Heart right ventricle (tissue), 16 donors: Measurements from ENCODE around the gene MVD. TPM values are rescaled to one million over a fixed set of nuclear protein-coding genes. Genes with fewer than 3 reads are reported as not detected.

ENCODE experiments used
- ATAC-seq, 8 donors: fragments of 200-7000 bp; cut with Tn5 transposase; one replicate each; pipeline ENCODE4 v1.9.1; 2020; ENCODE audit warnings: mild to moderate bottlenecking in 8 of 8, moderate library complexity in 8 of 8, moderate number of reproducible peaks in 1 of 8
- DNase-seq, 2 donors: peaks; one replicate each; pipeline ENCODE4 v3.0.0-alpha.2; 2020
- H3K27ac ChIP-seq, 10 donors: fragments of 200-600 bp; sonication (generic) in 2 of 10; one replicate each; pipeline versions ENCODE4 v1.5.0 to v1.8.0; 2020 to 2022; ENCODE audit warnings: mild to moderate bottlenecking in 3 of 10
- H3K27me3 ChIP-seq, 7 donors: fragments of 200-600 bp; one replicate each; pipeline ENCODE4 v1.8.0; 2021 to 2022; ENCODE audit warnings: mild to moderate bottlenecking in 2 of 7
- H3K36me3 ChIP-seq, 9 donors: fragments of 200-600 bp; sonication (generic) in 1 of 9; one replicate each; pipeline versions ENCODE4 v1.5.0 to v1.8.0; 2020 to 2022; ENCODE audit warnings: mild to moderate bottlenecking in 2 of 9
- H3K4me1 ChIP-seq, 9 donors: fragments of 200-600 bp; sonication (generic) in 1 of 9; one replicate each; pipeline versions ENCODE4 v1.5.0 to v1.8.0; 2020 to 2022; ENCODE audit warnings: mild to moderate bottlenecking in 4 of 9
- H3K4me3 ChIP-seq, 10 donors: fragments of 200-600 bp; sonication (generic) in 2 of 10; one replicate each; pipeline versions ENCODE4 v1.5.0 to v1.8.0; 2020 to 2022; ENCODE audit warnings: mild to moderate bottlenecking in 7 of 10, moderate library complexity in 2 of 10
- H3K9me3 ChIP-seq, 11 donors: fragments of 200-600 bp in 10 of 11; sonication (generic) in 2 of 11; one replicate each; pipeline versions ENCODE4 v1.5.0 to v1.8.0; 2013 to 2022; ENCODE audit warnings: mild to moderate bottlenecking in 2 of 11, control low read depth in 1 of 11, moderate library complexity in 1 of 11
- WGBS, 2 donors: extraction: QIAGEN DNeasy Blood & Tissue Kit; methylation state at CpG; one replicate each; pipeline ENCODE4 v1.1.7; 2013; ENCODE audit warnings: inconsistent platforms in 1 of 2; 5-methylcytosine and 5-hydroxymethylcytosine counted together
- intact Hi-C, 10 donors: fragments of 100-400 bp; cut with DNase I; formaldehyde crosslinking; loops; one replicate each; pipeline versions ENCODE4 v1.11.1 to v1.14.2; 2022
- polyA plus RNA-seq, 2 donors: library from polyadenylated mRNA; stranded (reverse); fragments of 200-250 nt; gene quantifications; one replicate each; pipeline ENCODE4 v1.2.3, GENCODE V29; 2013
- total RNA-seq, 10 donors: library from RNA; stranded (reverse); fragmentation: NEBNext Ultra II Directional in 3 of 10; extraction: Animal tissue kit (Norgen Biotek cat#: 25700) in 3 of 10; gene quantifications; one replicate each; pipeline versions ENCODE4 v1.2.1 to v1.2.4, GENCODE V29; 2021 to 2023
- TF ChIP-seq, protein P1 (sequence below), 9 donors: fragments of 200-600 bp; sonication (generic) in 2 of 9; IDR thresholded peaks; one replicate each; pipeline versions ENCODE4 v1.5.0 to v1.8.0; 2021 to 2022; ENCODE audit warnings: antibody characterized with exemption in 9 of 9, mild to moderate bottlenecking in 5 of 9, moderate library complexity in 1 of 9
- donor health status: Arrhythmogenic right ventricular cardiomyopathy.
- donor health status: ischemic (EF 13 %, LVEDD 7.1; RV severe dilation, severe dysfunction).
- donor health status: healthy with polysubstance abuse.
- donor health status: DM: no; HTN: yes; CAD: no.
- donor health status: DM: no; HTN: no; CAD: no.
- donor health status: ischemic (EF 25% LVEDD 6.9; RV normal size, moderate dysfunction).
- donor health status: ischemic (EF 25% LVEDD 5.7; RV mildly dilated, moderate dysfunction).
- donor health status: healthy.
- donor health status: DM: yes; HTN: yes; CAD: no.
- donor health status: Ischemic cardiomyopathy.
- donor health status: ischemic (EF 35%, LVEDD 5.7; RV mildly dilated, moderate dysfunction).
- donor health status: nonischemic (EF 11% LVEDD 7.7; RV severe dilation, severe dysfunction).
- donor health status: DM: yes; HTN: yes; CAD: no.
- donor health status: PGD.
- donor health status: ischemic (EF 29% LVEDD 5.4; RV normal size, mild dysfunction).
- donor health status: nonischemic (EF 23%, LVEDD 6.1; RV moderate dilation, normal function).

The MVD gene
- total and polyA plus RNA-seq, 12 donors, result 15.5 to 36.3 (median 22.2) TPM

DNA sequence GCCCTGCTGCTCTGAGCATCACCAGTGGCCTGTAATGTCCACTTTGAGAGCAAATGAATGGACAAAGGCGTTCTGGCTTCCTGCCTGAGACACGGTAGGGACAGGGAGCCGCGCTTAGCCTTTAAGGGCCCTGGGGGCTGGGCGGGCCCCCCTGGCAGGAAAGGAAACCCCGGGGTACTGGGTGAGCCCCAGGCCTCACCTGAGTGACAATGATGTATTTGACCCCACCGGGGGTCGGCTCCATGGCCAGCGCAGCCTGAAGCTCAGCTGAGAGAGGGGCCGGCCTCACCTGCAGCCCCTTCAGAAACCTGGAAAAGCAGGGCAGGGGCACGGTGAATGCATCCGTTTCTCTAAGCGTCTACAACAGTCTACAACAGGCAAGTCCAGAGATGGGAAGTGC lies 9.8 kb downstream of the MVD start:
- intact Hi-C loops, result no loop called here
- no peaks in the 10 kb centered on the region for H3K9me3 ChIP-seq
- H3K36me3 ChIP-seq, result peaks cover 0 to 54% (median 14%) of the 10 kb centered on the region in 9 donors
- 89 to 93% methylated on average over 13 of the region's 13 CpGs for WGBS, 2 donors
- peaks cover 10 to 42% (median 24%) of the 10 kb centered on the region in 9 donors for H3K4me1 ChIP-seq
- ATAC-seq, result no peak
- no peak overlapping the region for H3K4me3 ChIP-seq
- DNase-seq, result no peak
- TF ChIP-seq, protein P1, sequence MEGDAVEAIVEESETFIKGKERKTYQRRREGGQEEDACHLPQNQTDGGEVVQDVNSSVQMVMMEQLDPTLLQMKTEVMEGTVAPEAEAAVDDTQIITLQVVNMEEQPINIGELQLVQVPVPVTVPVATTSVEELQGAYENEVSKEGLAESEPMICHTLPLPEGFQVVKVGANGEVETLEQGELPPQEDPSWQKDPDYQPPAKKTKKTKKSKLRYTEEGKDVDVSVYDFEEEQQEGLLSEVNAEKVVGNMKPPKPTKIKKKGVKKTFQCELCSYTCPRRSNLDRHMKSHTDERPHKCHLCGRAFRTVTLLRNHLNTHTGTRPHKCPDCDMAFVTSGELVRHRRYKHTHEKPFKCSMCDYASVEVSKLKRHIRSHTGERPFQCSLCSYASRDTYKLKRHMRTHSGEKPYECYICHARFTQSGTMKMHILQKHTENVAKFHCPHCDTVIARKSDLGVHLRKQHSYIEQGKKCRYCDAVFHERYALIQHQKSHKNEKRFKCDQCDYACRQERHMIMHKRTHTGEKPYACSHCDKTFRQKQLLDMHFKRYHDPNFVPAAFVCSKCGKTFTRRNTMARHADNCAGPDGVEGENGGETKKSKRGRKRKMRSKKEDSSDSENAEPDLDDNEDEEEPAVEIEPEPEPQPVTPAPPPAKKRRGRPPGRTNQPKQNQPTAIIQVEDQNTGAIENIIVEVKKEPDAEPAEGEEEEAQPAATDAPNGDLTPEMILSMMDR (IDR thresholded peaks at IDR 0.05), result no peak
- no peak overlapping the region for H3K27ac ChIP-seq
- no peaks in the 10 kb centered on the region for H3K27me3 ChIP-seq

DNA sequence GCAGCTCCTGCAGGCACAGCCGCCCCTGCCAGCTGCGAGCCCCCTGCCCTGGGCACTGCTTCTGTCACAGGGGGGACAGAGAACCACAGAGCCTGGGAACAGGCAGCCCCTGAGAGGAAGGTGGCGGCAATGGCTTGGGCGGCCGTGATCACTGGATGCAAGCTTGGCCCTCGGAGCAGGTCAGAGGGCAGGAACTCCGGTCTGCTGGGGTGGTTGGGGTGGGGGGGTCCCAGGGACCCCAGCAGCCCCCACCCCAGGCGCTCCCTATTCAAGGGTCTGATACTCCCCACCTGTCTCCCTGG lies 10.2 kb downstream of the MVD start:
- Histone ChIP-seq H3K27me3 (no peaks in the 10 kb centered on the region), H3K27ac (no peak overlapping the region), H3K36me3 (peaks cover 0 to 55% (median 14%) of the 10 kb centered on the region in 9 donors), H3K4me3 (no peak overlapping the region), H3K4me1 (peaks cover 10 to 46% (median 24%) of the 10 kb centered on the region in 9 donors), H3K9me3 (no peaks in the 10 kb centered on the region)
- WGBS, 2 donors, result 92 to 95% methylated on average over 8 of the region's 8 CpGs
- ATAC-seq (no peak), DNase-seq (no peak)
- TF ChIP-seq, protein P1 (IDR thresholded peaks at IDR 0.05), result no peak
- intact Hi-C loops, result no loop called here

DNA sequence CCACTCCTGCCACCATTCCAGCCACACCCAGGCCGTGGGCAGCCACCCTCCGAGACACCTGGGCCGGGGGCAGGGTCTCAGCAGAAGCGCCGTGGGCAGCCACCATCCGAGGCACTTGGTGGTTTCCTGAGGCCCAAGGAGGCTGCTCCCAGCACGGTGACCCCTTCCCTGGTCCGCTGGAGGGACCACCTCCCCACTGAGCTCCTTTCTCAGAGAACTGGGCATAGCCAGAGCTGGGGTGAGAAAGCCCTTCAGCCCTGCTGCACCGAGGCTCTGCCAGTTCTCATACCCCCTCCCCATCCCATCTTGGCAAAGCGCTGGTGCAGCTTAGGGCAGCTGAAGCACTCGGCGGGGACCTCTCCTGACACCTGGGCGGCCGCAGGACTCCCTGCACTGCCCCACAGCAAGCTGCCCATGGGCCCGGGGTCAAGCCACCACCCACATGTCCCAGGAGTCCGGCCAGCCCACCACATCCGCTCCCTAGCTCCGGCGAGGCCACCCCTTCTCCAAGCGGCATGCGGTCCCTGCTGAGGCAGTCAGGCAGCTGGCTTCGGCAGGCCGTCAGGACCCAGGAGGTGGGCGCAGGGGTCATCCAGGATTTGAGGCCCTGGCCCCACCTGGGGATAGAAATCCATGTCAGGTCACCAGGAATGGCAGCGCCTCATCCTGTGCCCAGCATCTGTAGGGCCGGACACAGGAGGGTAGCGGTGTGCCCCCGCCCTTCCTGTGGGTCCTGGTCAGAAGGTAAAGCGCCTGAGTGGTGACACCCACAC lies 10.7 kb downstream of the MVD start:
- no peak for ATAC-seq
- peaks cover 0 to 57% (median 14%) of the 10 kb centered on the region in 9 donors for H3K36me3 ChIP-seq
- WGBS, 2 donors, result 87 to 92% methylated on average over 29 of the region's 29 CpGs
- no peak overlapping the region for H3K4me3 ChIP-seq
- H3K27ac ChIP-seq, result peak overlapping the region; percentile 48 to 98 (median 76)
- H3K27me3 ChIP-seq, result no peaks in the 10 kb centered on the region
- TF ChIP-seq, protein P1 (IDR thresholded peaks at IDR 0.05), result no peak
- no peaks in the 10 kb centered on the region for H3K9me3 ChIP-seq
- intact Hi-C loops, result no loop called here
- DNase-seq, result peak in 1 of 2 donors; percentile 18
- peaks cover 10 to 51% (median 24%) of the 10 kb centered on the region in 9 donors for H3K4me1 ChIP-seq

DNA sequence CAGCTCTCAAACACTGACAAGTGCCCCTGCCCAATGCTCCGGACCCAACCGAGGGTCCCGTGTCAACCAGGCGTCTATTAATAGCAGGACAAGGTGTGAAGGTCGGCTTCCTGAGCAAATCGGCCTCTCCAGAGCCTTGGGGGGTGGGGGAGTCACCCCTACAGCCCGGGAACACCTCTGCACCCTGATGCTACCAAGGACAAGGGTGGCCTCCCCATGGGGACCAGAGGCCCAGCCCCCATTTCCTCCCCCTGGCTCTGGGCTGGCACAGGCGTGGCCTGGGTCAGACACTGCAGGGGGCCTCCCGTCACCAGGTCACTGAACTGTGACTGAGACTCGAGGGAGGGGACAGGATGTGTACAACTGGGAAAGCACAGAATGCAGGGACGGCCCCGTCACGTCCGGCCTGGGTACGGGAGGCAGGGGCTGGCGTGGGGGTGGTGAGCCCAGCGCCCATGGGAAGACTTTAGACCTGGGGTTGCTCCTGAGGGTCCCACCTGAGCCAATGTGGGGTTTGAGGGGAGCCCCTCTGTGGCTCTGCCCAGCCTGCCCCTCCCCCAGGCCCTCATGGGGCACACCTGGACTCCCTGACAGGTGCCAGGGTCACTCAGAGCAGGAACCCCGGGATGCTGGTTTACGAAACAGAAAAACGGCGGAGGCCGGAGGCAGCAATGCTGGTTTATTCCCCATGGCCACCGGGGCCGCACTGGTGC lies 11.5 kb downstream of the MVD start:
- H3K27me3 ChIP-seq, result no peaks in the 10 kb centered on the region
- intact Hi-C loops, result no loop called here
- peak overlapping the region; percentile 48 to 98 (median 76) for H3K27ac ChIP-seq
- H3K4me1 ChIP-seq, result peaks cover 10 to 51% (median 24%) of the 10 kb centered on the region in 9 donors
- ATAC-seq (peak; percentile 37 to 83 (median 71)), DNase-seq (peak; percentile 54 to 73)
- TF ChIP-seq, protein P1 (IDR thresholded peaks at IDR 0.05), result no peak
- no peaks in the 10 kb centered on the region for H3K9me3 ChIP-seq
- peaks cover 0 to 59% (median 14%) of the 10 kb centered on the region in 9 donors for H3K36me3 ChIP-seq
- WGBS, 2 donors, result 40 to 45% methylated on average over 24 of the region's 24 CpGs
- H3K4me3 ChIP-seq, result peak overlapping the region; percentile 45 to 87 (median 76)
